K562 (cell line): ENCODE results near the gene CD24. TPM values are rescaled to one million over a fixed set of nuclear protein-coding genes. Genes with fewer than 3 reads are reported as not detected.

Experiments used
- ATAC-seq: fragments of 200-7000 bp; cut with Tn5 transposase; 3 replicates; pipeline ENCODE4 v1.9.1; 2020; ENCODE audit warnings: moderate library complexity
- BruUV-seq: library from RNA; stranded (reverse); fragments of 400-500 nt; replicated peaks from 2 replicates; lab custom pipeline; 2021; lab: Mats Ljungman, UMichigan
- CTCF ChIA-PET: fragments of 300-600 bp; formaldehyde crosslinking; extraction: SDS; loops from one replicate; lab custom pipeline; 2021; ENCODE audit warnings: low intra/inter-chr PET ratio; lab: Yijun Ruan, JAX
- POLR2A ChIA-PET: fragments of 300-600, 350-650 bp; sonication (Branson Sonifier 250); formaldehyde crosslinking; extraction: SDS; loops from one replicate; lab custom pipeline; 2021; ENCODE audit warnings: antibody characterized with exemption, inconsistent platforms; lab: Yijun Ruan, JAX
- DNase-seq, 4 experiments: peaks; one replicate each; pipeline versions ENCODE4 v3.0.0 to v3.0.0-alpha.2; 2011 to 2018; ENCODE audit warnings: low spot score in 3 of 4, mixed read lengths in 3 of 4; ENCODE audit errors: extremely low read depth in 1 of 4
- FAIRE-seq: peaks from 2 replicates; lab custom pipeline; 2011; peaks lifted over from hg19 to GRCh38; lab: Jason Lieb, UNC
- H2AFZ ChIP-seq: 2 replicates; pipeline ENCODE4 v1.6.0; 2011; ENCODE audit warnings: low read depth, low read length, control low read depth, inconsistent platforms
- H3K27ac ChIP-seq: fragments of 200-600 bp; 3 replicates; pipeline ENCODE4 v1.8.0; 2011; ENCODE audit warnings: low read depth, mild to moderate bottlenecking, control low read depth, inconsistent platforms, low read length, moderate library complexity, mixed read lengths; ENCODE audit errors: extremely low read depth
- H3K27me3 ChIP-seq, 2 experiments: fragments of 300-600 bp in 1 of 2; 2 replicates in 1 of 2; 3 replicates in 1 of 2; pipeline versions ENCODE4 v1.6.0 to v1.8.0; 2011; ENCODE audit warnings: inconsistent platforms in 2 of 2, low read length in 2 of 2, mild to moderate bottlenecking in 1 of 2, mixed read lengths in 1 of 2, moderate library complexity in 1 of 2; ENCODE audit not compliant: control insufficient read depth in 2 of 2, insufficient read depth in 2 of 2
- H3K36me3 ChIP-seq: fragments of 300-600 bp; 3 replicates; pipeline ENCODE4 v1.8.0; 2011; ENCODE audit warnings: mild to moderate bottlenecking, low read length, inconsistent platforms; ENCODE audit not compliant: control insufficient read depth, insufficient read depth
- H3K4me1 ChIP-seq, 2 experiments: fragments of 200-600 bp in 1 of 2; replicated peaks in 1 of 2; 2 replicates in 1 of 2; 3 replicates in 1 of 2; pipeline versions ENCODE4 v1.5.1 to v1.8.0; 2011; ENCODE audit warnings: inconsistent platforms in 2 of 2, low read length in 2 of 2, mild to moderate bottlenecking in 1 of 2, mixed read lengths in 1 of 2, moderate library complexity in 1 of 2; ENCODE audit not compliant: control insufficient read depth in 2 of 2, insufficient read depth in 2 of 2
- H3K4me2 ChIP-seq: 2 replicates; pipeline ENCODE4 v1.6.1; 2011; ENCODE audit warnings: low read length, control low read depth, inconsistent platforms, mixed read lengths; ENCODE audit not compliant: insufficient read depth
- H3K4me3 ChIP-seq: fragments of 200-600 bp; sonication (generic), shearing (Covaris generic); 2 replicates; pipeline ENCODE4 v1.5.1; 2016; ENCODE audit warnings: control low read depth, inconsistent platforms
- H3K79me2 ChIP-seq: fragments of 200-600 bp; 3 replicates; pipeline ENCODE4 v1.8.0; 2011; ENCODE audit warnings: low read length, inconsistent platforms; ENCODE audit not compliant: control insufficient read depth, insufficient read depth
- H3K9ac ChIP-seq, 2 experiments: 2 replicates each; pipeline versions ENCODE4 v1.6.0 to v1.6.1; 2011; ENCODE audit warnings: low read depth in 2 of 2, low read length in 2 of 2, control low read depth in 1 of 2, inconsistent platforms in 1 of 2, mild to moderate bottlenecking in 1 of 2, mixed read lengths in 1 of 2; ENCODE audit not compliant: insufficient read depth in 1 of 2
- H3K9me1 ChIP-seq: one replicate; pipeline ENCODE4 v1.6.0; 2011; ENCODE audit warnings: inconsistent platforms, mild to moderate bottlenecking, low read length, moderate library complexity; ENCODE audit not compliant: control insufficient read depth, insufficient read depth
- H3K9me3 ChIP-seq: replicated peaks from 2 replicates; pipeline ENCODE4 v1.5.1; 2011; ENCODE audit warnings: low read depth, low read length, inconsistent platforms; ENCODE audit not compliant: control insufficient read depth, insufficient read depth
- H4K20me1 ChIP-seq: replicated peaks from 2 replicates; pipeline ENCODE4 v1.6.1; 2011; ENCODE audit warnings: low read length, inconsistent platforms, mixed read lengths; ENCODE audit not compliant: control insufficient read depth, insufficient read depth
- CHD4 ChIP-seq: fragments of 200-600 bp; sonication (generic); IDR thresholded peaks from 3 replicates; pipeline ENCODE4 v1.6.1; 2012; ENCODE audit warnings: low read depth, mild to moderate bottlenecking, mixed read lengths, low read length, inconsistent platforms; ENCODE audit not compliant: insufficient read depth, insufficient replicate concordance, poor library complexity, severe bottlenecking
- MAFF ChIP-seq: IDR thresholded peaks from 2 replicates; pipeline ENCODE4 v1.6.1; 2012; ENCODE audit warnings: low read length, improper control_type of control experiment
- SIN3B ChIP-seq: fragments of 450-650 bp; IDR thresholded peaks from 2 replicates; pipeline ENCODE4 v1.6.1; 2017; ENCODE audit warnings: low read depth, mild to moderate bottlenecking, moderate library complexity
- ZNF143 ChIP-seq: sonication (generic); formaldehyde crosslinking; IDR thresholded peaks from 2 replicates; pipeline ENCODE4 v1.9.0; 2022; ENCODE audit warnings: mild to moderate bottlenecking, missing genetic modification reagents
- WGBS: fragments of 100-300 bp; shearing (Covaris generic); methylation state at CpG from one replicate; pipeline ENCODE4 v1.1.6; 2016; ENCODE audit warnings: low coverage, mixed read lengths; ENCODE audit not compliant: insufficient coverage; ENCODE audit errors: missing lambda C conversion rate; 5-methylcytosine and 5-hydroxymethylcytosine counted together
- in situ Hi-C: fragments of 300-500 bp; cut with MboI; formaldehyde crosslinking; loops from 4 replicates; pipeline ENCODE4 v1.15.0; 2018; ENCODE audit warnings: inconsistent platforms, mixed read lengths
- intact Hi-C: fragments of 100-400 bp; cut with micrococcal nuclease; formaldehyde crosslinking; loops from 2 replicates; pipeline ENCODE4 v1.14.2; 2022
- polyA plus RNA-seq, 8 experiments: library from polyadenylated mRNA; depleted of rRNA in 4 of 8; stranded (reverse) in 5 of 8; unstranded in 3 of 8; fragments of >200 nt; fragmentation: Nextera tagmentation in 2 of 8; fragmentation: Illumina TruSeq in 1 of 8; extraction: Ambion mirVana in 2 of 8; extraction: Trizol in 1 of 8; gene quantifications; 2 replicates each; pipeline versions ENCODE4 v1.2.1 to v1.2.3, GENCODE V29; 2011 to 2014; ENCODE audit warnings: inconsistent platforms in 1 of 8, missing spikeins in 1 of 8
- total RNA-seq, 7 experiments: library from RNA; depleted of rRNA in 6 of 7; stranded (reverse); fragments of >200 nt in 6 of 7; fragmentation: Illumina TruSeq in 2 of 7; extraction: Trizol in 2 of 7; gene quantifications; 2 replicates each; pipeline versions ENCODE4 v1.2.1 to v1.2.3, GENCODE V29; 2011 to 2021; ENCODE audit warnings: low replicate concordance in 1 of 7
- TF ChIP-seq, protein P1 (sequence below): fragments of 450-650 bp; IDR thresholded peaks from 2 replicates; pipeline ENCODE4 v1.6.1; 2018; ENCODE audit not compliant: partially characterized antibody

Gene CD24
- total and polyA plus RNA-seq, 9 of the 15 experiments (the other 6 are each of a cell fraction or from before 2014, with no cell fraction given): 8.8 to 155 (median 27.1) TPM

GRCh38 chr6:106964954-106965353, 9.6 kb downstream of the CD24 start:
- Histone ChIP-seq H4K20me1 (no peaks in the 10 kb centered on the region), H2AFZ (no peak overlapping the region), H3K27ac (no peak overlapping the region), H3K4me2 (no peak overlapping the region)
- in situ Hi-C loops: no loop called here
- intact Hi-C loops: no loop called here
- POLR2A ChIA-PET: no interaction called here
- TF ChIP-seq MAFF (no peak), ZNF143 (no peak), SIN3B (no peak), CHD4 (no peak)
- TF ChIP-seq, protein P1, sequence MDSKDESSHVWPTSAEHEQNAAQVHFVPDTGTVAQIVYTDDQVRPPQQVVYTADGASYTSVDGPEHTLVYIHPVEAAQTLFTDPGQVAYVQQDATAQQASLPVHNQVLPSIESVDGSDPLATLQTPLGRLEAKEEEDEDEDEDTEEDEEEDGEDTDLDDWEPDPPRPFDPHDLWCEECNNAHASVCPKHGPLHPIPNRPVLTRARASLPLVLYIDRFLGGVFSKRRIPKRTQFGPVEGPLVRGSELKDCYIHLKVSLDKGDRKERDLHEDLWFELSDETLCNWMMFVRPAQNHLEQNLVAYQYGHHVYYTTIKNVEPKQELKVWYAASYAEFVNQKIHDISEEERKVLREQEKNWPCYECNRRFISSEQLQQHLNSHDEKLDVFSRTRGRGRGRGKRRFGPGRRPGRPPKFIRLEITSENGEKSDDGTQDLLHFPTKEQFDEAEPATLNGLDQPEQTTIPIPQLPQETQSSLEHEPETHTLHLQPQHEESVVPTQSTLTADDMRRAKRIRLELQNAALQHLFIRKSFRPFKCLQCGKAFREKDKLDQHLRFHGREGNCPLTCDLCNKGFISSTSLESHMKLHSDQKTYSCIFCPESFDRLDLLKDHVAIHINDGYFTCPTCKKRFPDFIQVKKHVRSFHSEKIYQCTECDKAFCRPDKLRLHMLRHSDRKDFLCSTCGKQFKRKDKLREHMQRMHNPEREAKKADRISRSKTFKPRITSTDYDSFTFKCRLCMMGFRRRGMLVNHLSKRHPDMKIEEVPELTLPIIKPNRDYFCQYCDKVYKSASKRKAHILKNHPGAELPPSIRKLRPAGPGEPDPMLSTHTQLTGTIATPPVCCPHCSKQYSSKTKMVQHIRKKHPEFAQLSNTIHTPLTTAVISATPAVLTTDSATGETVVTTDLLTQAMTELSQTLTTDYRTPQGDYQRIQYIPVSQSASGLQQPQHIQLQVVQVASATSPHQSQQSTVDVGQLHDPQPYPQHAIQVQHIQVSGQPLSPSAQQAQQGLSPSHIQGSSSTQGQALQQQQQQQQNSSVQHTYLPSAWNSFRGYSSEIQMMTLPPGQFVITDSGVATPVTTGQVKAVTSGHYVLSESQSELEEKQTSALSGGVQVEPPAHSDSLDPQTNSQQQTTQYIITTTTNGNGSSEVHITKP: no peak
- TF ChIP-seq, all 486 proteins: peak for 0
- peaks cover 0 to 4% of the 10 kb centered on the region in 2 experiments; a peak in 1 of 5 replicates for H3K27me3 ChIP-seq
- H3K4me1 ChIP-seq: no peaks in the 10 kb centered on the region; a peak in 1 of 5 replicates
- no peaks in the 10 kb centered on the region for H3K36me3 ChIP-seq
- CTCF ChIA-PET: no interaction called here
- no peaks in the 10 kb centered on the region for H3K9me3 ChIP-seq
- DNase-seq (no peak), FAIRE-seq (no peak), ATAC-seq (no peak)
- BruUV-seq: no TSS peak
- no peak overlapping the region for H3K4me3 ChIP-seq
- H3K9me1 ChIP-seq: no peaks in the 10 kb centered on the region
- no peaks in the 10 kb centered on the region for H3K79me2 ChIP-seq
- H3K9ac ChIP-seq: no peak overlapping the region
- WGBS: 62% methylated on average over 1 of the region's 1 CpG
